Hindlimb muscle (tissue), 1 donor: ENCODE results near the gene DEF6. TPM values are rescaled to one million over a fixed set of nuclear protein-coding genes. Genes with fewer than 3 reads are reported as not detected.

Source experiments
- polyA plus RNA-seq: library from polyadenylated mRNA; unstranded; fragments of 120-200 nt; gene quantifications from one replicate; pipeline ENCODE4 v1.2.1, GENCODE V29; 2013; ENCODE audit not compliant: insufficient read length

Gene DEF6
- polyA plus RNA-seq, 1 donor: 4.5 TPM

Other genes starting within 250 kb of the DEF6 start
- 0.34 TPM for gene TCP11, start 156.5 kb upstream of the DEF6 start, polyA plus RNA-seq
- gene SCUBE3, start 83.9 kb upstream of the DEF6 start, polyA plus RNA-seq: 1.1 TPM
- gene ZNF76, start 38.1 kb upstream of the DEF6 start, polyA plus RNA-seq: 28.7 TPM
- 26.7 TPM for gene PPARD, start 44.7 kb downstream of the DEF6 start, polyA plus RNA-seq
- gene FANCE, start 154.5 kb downstream of the DEF6 start, polyA plus RNA-seq: 27.8 TPM
- gene RPL10A, start 170.6 kb downstream of the DEF6 start, polyA plus RNA-seq: 2,463 TPM
- 74.7 TPM for gene TEAD3, start 199.3 kb downstream of the DEF6 start, polyA plus RNA-seq
- 1.9 TPM for gene TULP1, start 215.1 kb downstream of the DEF6 start, polyA plus RNA-seq